Activated effector memory CD4-positive, alpha-beta T cell treated with anti-CD3 and anti-CD28 coated beads, Interleukin-2, amount 50 U/mL, for 16 hours (primary cell): ENCODE results near the gene LRRC8D.

Experiments used
- DNase-seq: peaks from one replicate; pipeline ENCODE4 v3.0.0-alpha.2; 2020

LRRC8D gene

GRCh38 chr1:89834083-89834704 is 13.4 kb downstream of the LRRC8D start:
- no peak for DNase-seq

- DNase-seq = no peak
Observed at GRCh38 chr1:89836252-89837035, 15.6 kb downstream of the LRRC8D start.

GRCh38 chr1:89837036-89837481 is 16.2 kb downstream of the LRRC8D start:
- no peak for DNase-seq

- no peak for DNase-seq
Observed at GRCh38 chr1:89837510-89837909, 16.7 kb downstream of the LRRC8D start.

GRCh38 chr1:89839516-89839915 is 18.7 kb downstream of the LRRC8D start:
- no peak for DNase-seq

GRCh38 chr1:89841507-89841906 is 20.7 kb downstream of the LRRC8D start:
- no peak for DNase-seq

- no peak for DNase-seq
Observed at GRCh38 chr1:89842567-89843272, 21.9 kb downstream of the LRRC8D start.

GRCh38 chr1:89843273-89844130 is 22.7 kb downstream of the LRRC8D start:
- DNase-seq = peak; percentile 92

GRCh38 chr1:89844241-89844807 is 23.5 kb downstream of the LRRC8D start:
- peak; percentile 81 for DNase-seq

GRCh38 chr1:89844860-89845259 is 24.0 kb downstream of the LRRC8D start:
- no peak for DNase-seq

GRCh38 chr1:89847191-89847729 is 26.4 kb downstream of the LRRC8D start:
- DNase-seq = no peak

- DNase-seq = no peak
Observed at GRCh38 chr1:89850844-89851415, 30.1 kb downstream of the LRRC8D start.

GRCh38 chr1:89854140-89854539 is 33.3 kb downstream of the LRRC8D start:
- DNase-seq = no peak

GRCh38 chr1:89855413-89856123 is 34.7 kb downstream of the LRRC8D start:
- DNase-seq = no peak

- DNase-seq = no peak
Observed at GRCh38 chr1:89863165-89863830, 42.5 kb downstream of the LRRC8D start.

GRCh38 chr1:89865498-89866382 is 44.9 kb downstream of the LRRC8D start:
- DNase-seq = no peak

- DNase-seq = no peak
Observed at GRCh38 chr1:89866568-89866967, 45.7 kb downstream of the LRRC8D start.

- DNase-seq = no peak
Observed at GRCh38 chr1:89870998-89871397, 50.2 kb downstream of the LRRC8D start.

GRCh38 chr1:89871768-89872473 is 51.1 kb downstream of the LRRC8D start:
- DNase-seq = no peak
